HPDE6-E6E7 (cell line): ENCODE data around the gene GLUD2.
"Not testable (repeated sequence)": the region's sequence is repeated elsewhere in the genome, so short reads cannot be mapped to it uniquely, and the experiment has no call there.

Source experiments
- DNase-seq: peaks from one replicate; pipeline ENCODE4 v3.0.0; 2011; ENCODE audit warnings: missing footprints; ENCODE audit errors: extremely low spot score

GLUD2 gene

DNA sequence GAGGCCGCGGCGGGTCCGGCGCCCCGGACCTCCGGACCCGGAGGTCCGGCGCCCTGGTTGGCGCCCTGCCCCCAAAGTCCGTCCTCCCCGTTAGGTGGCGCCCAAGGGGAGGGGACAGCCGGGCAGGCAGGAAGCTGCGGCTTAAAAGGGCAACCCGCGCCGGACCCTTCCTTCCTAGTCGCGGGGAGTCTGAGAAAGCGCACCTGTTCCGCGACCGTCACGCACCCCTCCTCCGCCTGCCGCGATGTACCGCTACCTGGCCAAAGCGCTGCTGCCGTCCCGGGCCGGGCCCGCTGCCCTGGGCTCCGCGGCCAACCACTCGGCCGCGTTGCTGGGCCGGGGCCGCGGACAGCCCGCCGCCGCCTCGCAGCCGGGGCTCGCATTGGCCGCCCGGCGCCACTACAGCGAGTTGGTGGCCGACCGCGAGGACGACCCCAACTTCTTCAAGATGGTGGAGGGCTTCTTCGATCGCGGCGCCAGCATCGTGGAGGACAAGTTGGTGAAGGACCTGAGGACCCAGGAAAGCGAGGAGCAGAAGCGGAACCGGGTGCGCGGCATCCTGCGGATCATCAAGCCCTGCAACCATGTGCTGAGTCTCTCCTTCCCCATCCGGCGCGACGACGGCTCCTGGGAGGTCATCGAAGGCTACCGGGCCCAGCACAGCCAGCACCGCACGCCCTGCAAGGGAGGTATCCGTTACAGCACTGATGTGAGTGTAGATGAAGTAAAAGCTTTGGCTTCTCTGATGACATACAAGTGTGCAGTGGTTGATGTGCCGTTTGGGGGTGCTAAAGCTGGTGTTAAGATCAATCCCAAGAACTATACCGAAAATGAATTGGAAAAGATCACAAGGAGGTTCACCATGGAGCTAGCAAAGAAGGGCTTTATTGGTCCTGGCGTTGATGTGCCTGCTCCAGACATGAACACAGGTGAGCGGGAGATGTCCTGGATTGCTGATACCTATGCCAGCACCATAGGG lies at the start of gene GLUD2:
Gene GLUD2, plus strand, starts transcription at position 170 of the 979 bp plus-strand sequence. Its CDS starts 75 bp downstream, at position 245.
- DNase-seq, result not testable (repeated sequence)

DNA sequence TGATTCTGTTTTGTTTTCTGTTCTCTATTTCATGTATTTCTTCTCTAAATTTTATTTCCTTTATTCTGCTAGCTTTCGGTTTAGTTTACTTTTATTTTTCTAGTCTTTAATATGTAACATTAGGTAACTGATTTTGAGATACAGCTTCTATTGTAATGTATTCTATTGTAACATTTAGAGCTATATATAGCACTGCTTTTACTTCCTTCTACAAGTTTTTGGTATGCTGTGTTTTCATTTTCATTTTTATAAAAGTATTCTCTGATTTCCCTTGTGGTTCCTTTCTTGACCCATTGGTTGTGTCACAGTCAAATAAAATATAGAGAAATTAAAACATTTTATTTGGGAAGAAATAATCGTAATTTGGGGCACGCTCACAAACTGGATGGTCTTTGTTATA lies 48.0 kb upstream of the GLUD2 start:
- DNase-seq, result no peak

- DNase-seq, result no peak
Observed at GRCh38 chrX:121000589-121000988, 46.8 kb upstream of the GLUD2 start.

- no peak for DNase-seq
Observed at GRCh38 chrX:121008920-121009319, 38.5 kb upstream of the GLUD2 start.

GRCh38 chrX:121009764-121010163 lies 37.6 kb upstream of the GLUD2 start:
- DNase-seq, result no peak

GRCh38 chrX:121010218-121010617 lies 37.2 kb upstream of the GLUD2 start:
- no peak for DNase-seq

GRCh38 chrX:121011254-121011653 lies 36.2 kb upstream of the GLUD2 start:
- no peak for DNase-seq

GRCh38 chrX:121013897-121014455 lies 33.4 kb upstream of the GLUD2 start:
- no peak for DNase-seq

- no peak for DNase-seq
Observed at GRCh38 chrX:121014826-121015225, 32.6 kb upstream of the GLUD2 start.

DNA sequence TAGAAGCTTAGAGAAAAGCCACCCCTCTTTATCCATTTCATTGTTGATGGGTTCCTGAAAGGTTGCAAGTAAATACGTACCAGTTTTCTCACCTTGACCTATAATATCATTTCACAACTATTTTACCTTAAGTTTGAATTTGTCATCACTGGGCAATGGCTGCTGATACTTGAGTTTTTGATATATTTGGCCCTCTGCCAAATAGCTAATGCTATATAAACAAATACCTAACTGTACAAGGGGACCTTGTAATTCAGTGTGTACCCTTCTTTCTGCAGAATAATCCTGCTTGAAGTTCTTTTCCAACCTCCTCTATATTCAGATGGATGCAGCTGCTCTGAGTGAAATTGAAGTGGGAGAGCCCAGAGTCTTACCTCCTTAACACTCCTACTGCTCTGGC lies 19.0 kb upstream of the GLUD2 start:
- no peak for DNase-seq

DNA sequence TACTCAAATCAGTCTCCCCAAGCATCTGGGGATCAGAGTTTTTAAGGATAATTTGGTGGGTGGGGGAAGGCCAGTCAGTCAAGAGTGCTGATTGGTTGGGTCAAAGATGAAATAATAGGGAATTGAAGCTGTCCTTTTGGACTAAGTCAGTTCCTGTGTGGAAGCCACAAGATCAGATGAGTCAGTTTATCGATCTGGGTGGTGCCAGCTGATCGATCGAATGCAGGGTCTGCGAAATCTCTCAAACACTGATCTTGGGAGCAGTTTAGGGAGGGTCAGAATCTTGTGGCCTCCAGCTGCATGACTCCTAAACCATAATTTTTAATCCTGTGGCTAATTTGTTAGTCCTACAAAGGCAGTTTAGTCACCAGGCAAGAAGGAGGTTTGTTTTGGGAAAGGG lies 17.3 kb upstream of the GLUD2 start:
- no peak for DNase-seq

DNA sequence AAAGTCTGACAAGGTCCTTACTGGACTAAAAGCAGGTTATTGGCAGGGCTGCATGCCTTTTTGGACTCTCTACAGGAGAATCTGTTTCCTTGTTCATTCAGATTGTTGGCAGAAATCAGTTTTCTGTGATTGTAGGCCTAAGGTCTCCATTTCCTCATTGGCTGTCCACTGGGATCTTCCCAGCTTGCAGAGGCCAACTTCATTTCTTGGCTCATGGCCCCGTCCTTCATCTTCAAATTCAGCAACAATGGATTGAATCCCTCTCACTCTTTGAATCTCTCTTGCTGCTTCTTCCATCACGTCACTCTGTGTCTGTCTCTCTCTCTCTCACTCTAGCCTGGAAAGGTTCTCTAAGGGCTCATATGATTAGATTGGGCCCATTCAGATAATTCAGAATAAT lies 14.9 kb upstream of the GLUD2 start:
- DNase-seq, result no peak

DNA sequence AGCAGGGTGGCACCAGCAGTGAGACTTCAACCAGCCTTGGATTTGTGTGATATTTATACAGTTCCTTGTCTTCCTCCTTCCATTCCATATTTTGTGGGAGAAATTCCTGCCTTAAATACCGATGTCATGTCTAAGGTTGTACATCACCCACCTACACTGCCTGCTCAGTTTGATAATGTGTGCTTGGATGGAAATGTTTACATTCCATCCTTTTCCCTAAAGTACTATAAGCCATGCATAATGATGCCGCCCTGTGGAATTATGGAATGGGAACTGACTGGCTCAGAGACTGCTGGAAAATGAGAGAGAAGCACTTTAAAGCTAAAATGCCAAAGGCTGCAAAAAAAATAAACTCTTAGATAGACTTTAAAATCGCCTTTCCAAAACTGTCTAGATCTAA lies 11.3 kb upstream of the GLUD2 start:
- DNase-seq, result no peak

GRCh38 chrX:121036951-121037350 lies 10.5 kb upstream of the GLUD2 start:
- DNase-seq, result no peak

GRCh38 chrX:121050781-121051180 lies 3.4 kb downstream of the GLUD2 start:
- no peak for DNase-seq

DNA sequence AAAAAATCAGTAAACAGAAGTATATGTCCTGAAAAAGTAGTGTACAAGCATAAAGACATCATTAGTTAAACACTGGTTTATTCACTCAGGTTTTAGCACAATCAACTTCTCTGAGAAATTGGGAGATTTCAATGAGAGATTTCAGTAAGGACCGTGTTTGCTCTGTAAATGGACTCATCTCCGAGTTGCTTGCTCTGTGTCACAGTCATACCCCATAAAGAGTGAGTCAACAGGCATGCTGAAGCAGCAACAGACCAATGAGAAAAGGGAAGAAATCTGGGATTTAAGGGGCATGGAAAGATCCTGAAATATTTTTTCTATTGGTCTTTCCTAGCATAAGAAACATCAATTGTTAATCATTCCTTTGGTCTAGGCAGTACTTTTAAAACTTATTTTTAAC lies 4.7 kb downstream of the GLUD2 start:
- DNase-seq, result no peak

- no peak for DNase-seq
Observed at GRCh38 chrX:121062289-121062688, 14.9 kb downstream of the GLUD2 start.

- no peak for DNase-seq
Observed at GRCh38 chrX:121064579-121064978, 17.2 kb downstream of the GLUD2 start.

DNA sequence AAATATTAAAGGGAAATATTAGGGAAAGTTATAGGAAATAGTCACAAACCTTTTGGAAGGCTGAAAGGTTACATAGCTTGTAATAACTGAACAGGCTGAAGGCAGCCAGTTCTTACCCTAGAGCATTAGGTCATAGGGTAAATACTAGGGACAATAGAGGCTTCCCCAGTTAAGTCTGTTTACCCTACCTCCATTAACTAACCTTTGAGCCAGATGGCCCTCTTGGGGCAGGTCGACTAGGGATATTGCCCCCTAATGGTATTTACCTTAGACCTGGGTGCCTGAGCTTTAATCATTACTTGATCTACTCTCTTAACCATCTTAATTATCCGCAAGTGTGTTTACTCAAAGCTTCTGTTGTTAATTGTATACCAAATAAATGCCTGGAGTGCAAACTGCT lies 36.8 kb downstream of the GLUD2 start:
- DNase-seq, result not testable (repeated sequence)

- no peak for DNase-seq
Observed at GRCh38 chrX:121084903-121085611, 37.6 kb downstream of the GLUD2 start.

DNA sequence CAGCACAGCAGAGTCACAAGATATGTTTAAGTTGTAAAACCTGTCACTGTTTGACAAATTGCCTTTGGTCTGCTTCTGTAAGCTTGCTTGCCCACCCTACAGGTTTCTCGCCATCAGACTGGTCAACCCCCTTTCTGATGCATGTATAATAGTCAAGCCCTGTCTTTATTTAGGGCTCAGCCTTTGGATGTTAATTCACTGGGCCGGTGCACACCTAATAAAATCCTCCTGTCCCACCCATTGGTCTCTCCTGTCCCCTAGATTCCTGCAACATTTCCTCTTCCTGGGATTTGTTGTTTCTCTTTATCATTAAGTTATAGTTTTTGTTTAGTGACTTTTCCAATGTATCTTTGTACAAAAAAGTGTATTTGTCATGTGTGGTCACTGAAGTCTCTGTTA lies 38.2 kb downstream of the GLUD2 start:
- no peak for DNase-seq

GRCh38 chrX:121093011-121093410 lies 45.6 kb downstream of the GLUD2 start:
- DNase-seq, result no peak
